Pons (tissue), 1 donor: ENCODE data around the gene ASB15.
"Not testable (repeated sequence)": the region's sequence is repeated elsewhere in the genome, so short reads cannot be mapped to it uniquely, and the experiment has no call there.

Experiments used
- DNase-seq: peaks from one replicate; pipeline ENCODE4 v3.0.0-alpha.2; 2016; ENCODE audit warnings: low spot score

ASB15 gene

GRCh38 chr7:123601530-123601929 lies at the start of gene ASB15:
ASB15 (plus strand) TSS chr7:123601821; CDS start chr7:123614503, 12,682 bp downstream.
- no peak for DNase-seq

DNA sequence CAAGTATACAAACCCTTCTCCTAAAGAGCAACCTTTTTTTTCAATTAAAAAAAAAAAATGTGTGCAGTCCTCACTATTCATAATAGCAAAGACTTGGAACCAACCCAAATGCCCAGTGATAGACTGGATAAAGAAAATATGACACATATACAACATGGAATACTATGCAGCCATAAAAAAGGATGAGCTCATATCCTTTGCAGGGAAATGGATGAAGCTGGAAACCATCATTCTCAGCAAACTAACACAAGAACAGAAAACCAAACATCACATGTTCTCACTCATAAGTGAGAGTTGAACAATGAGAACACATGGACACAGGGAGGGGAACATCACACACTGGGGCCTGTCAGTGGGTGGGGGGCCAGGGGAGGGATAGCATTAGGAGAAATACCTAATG lies 49.5 kb upstream of the ASB15 start:
- not testable (repeated sequence) for DNase-seq

DNA sequence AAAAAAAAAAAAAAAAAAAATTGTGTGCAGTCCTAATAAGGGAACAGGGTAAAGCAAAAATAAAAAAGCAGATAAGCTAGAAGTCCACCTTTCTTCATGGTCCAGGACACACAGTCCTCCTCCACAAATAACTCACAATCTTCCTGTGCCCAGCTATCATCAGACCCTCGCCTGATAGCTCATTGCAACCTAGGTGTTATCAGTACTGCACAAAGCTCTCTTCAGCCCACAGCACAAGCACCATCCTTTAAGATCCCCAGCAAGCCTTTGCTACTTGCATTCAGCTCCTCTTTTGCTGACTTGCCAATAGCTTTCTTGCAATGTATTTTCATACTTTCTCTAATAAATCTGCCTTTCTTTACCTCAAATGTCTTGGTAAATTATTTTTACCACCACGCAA lies 49.0 kb upstream of the ASB15 start:
- no peak for DNase-seq

DNA sequence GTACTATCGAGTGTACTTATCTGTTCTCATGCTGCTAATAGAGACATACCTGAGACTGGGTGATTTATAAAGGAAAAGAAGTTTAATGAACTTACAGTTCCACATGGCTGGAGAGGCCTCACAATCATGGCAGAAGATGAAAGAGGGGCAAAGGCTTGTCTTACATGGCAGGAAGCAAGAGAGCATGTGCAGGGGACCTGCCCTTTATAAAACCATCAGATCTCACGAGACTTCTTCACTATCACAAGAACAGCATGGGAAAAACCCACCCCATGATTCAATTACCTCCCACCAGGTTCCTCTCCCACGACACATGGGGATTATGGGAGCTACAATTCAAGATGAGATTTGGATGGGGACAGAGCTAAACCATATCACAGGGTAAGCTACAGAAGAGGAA lies 48.5 kb upstream of the ASB15 start:
- DNase-seq: no peak

DNA sequence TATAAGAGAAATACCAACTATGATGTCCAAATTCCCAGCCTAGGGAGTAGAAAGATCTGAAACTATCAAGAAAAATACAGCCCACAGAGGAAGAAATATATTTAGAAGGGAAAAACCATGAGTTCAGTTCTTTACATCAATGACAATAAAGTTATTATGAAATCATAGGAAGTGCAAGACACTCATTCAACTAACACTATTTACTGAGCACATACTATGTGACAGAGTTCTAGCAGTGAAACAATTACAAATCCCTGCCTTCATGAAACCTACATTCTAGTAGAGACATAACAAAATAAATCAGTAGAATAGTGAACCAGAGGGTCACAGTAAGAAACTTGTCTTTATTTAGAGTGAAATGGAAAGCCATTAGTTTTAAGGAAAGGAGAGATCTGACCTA lies 46.1 kb upstream of the ASB15 start:
- no peak for DNase-seq

DNA sequence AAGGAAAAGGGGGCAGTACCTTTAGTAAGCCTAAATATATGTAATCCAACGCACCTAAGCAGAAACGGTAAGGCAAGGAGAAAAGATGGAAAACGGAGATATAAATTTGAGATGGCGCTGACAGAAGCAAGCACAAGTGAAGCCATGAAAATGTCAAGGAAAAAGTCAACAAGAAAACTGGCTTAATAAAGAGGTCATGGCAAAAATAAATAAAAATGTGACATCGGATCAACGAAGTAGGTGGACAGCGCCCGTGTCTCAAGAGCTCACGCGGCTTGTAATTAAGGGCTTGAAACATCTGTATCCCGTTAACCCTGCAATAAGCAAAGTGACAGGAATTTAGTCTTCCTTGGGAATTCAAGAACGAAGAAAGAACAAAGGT lies 44.6 kb upstream of the ASB15 start:
- peak; percentile 25 for DNase-seq

- peak; percentile 100 for DNase-seq
These were observed 44.0 kb upstream of the ASB15 start, which contains the start of gene NDUFA5 for GRCh38 chr7:123557398-123558288. NDUFA5 (minus strand) TSS chr7:123557818; CDS start chr7:123557795, 23 bp downstream.

- no peak for DNase-seq
These were observed 43.2 kb upstream of the ASB15 start for GRCh38 chr7:123558289-123558874.

DNA sequence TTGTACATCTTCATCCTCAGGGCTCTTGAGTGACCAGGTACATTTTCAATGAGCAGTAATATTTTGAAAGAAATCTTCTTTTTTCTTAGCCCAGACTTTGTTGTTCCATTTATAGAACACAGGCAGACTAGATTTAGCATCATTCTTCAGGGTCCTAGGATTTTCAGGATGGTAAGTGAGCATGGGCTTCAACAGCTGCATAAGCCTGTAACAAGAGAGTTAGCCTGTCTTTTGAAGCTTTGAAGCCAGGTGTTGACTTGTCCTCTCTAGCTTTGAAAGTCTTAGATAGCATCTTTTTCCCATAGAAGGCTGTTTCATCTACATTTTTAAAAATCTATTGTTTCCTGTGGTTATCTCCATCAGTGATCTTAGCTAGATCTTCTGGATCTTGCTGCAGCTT lies 39.5 kb upstream of the ASB15 start:
- no peak for DNase-seq

DNA sequence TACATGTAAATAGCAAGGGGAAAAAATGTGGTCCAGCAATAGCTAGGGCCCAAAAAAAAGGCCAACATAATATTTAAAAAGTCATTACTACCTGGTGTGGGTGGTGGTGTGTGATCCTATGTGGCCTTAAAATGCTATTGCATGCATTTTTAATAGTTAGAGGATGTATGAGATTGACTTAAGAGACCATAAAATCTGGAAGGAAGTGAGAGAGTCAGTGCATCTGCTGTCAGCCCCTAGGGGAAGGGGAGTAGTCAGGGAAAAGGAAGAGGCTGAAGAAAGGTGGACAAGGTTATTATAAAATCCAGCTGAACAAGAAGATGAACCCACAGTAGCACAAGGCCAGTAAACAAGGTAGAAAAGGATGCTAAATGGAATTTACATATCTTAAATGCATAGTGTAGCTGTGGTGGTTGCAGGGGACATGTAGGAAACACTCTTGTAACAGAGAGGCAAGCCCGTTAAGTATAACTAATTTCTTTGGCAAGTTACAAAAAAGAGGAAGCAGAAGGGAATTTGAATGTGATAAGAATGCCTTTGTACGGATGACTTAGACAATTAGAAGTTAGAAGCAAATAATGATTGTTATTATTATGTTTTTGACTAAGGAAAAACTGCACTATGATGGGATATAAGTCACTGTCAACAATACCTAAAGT lies 32.1 kb upstream of the ASB15 start:
- DNase-seq: no peak

- DNase-seq: no peak
These were observed 31.0 kb upstream of the ASB15 start for GRCh38 chr7:123570390-123571182.

GRCh38 chr7:123571187-123571586 lies 30.4 kb upstream of the ASB15 start:
- DNase-seq: no peak

- DNase-seq: no peak
These were observed 29.9 kb upstream of the ASB15 start for GRCh38 chr7:123571684-123572083.

DNA sequence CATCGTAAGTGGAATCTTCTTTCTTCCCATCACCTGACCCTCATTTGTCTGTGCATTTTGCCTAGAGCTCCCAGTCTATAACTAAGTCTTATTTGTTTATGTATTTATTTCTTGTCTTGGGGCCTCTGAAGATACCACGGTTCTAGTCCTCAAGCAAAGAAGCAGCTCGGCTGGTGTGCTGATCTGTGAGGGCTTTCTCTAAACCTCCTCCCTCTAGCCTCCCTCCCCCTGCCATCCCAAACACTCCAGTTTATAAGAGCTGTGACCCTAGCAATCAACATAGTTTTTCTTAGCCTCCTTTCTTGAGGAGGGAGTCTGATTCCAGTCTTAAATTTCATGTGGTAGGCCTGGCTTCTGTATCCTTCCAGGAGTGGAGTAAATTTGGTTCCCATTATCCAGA lies 28.3 kb upstream of the ASB15 start:
- DNase-seq: no peak

DNA sequence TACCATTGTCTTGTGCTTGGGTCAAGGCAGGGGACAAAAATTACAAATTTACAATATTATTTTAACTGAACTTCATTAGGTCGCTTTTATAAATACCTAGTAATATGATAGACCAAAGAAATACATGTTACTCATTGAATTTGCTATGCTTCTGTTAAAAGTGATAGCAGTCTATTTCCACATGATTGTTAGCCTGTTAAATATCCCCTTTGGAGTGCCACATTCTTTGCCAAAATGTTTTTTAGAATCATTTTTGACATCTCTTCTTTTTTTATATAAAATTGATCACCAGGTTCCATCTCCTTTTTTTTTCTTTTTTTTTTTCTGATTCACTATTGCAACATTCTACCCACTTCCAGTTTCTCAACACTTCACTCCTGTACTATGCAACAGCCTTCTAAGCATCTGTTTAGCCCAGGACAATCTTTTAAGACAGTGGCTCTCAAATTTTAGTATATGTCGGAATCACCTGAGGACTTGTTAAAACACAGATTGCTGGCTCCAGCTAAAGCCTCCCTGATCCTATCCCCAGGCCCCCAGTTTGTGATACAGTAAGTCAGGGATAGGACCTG lies 27.6 kb upstream of the ASB15 start:
- DNase-seq: no peak

GRCh38 chr7:123579416-123579815 lies 22.2 kb upstream of the ASB15 start:
- DNase-seq: no peak

DNA sequence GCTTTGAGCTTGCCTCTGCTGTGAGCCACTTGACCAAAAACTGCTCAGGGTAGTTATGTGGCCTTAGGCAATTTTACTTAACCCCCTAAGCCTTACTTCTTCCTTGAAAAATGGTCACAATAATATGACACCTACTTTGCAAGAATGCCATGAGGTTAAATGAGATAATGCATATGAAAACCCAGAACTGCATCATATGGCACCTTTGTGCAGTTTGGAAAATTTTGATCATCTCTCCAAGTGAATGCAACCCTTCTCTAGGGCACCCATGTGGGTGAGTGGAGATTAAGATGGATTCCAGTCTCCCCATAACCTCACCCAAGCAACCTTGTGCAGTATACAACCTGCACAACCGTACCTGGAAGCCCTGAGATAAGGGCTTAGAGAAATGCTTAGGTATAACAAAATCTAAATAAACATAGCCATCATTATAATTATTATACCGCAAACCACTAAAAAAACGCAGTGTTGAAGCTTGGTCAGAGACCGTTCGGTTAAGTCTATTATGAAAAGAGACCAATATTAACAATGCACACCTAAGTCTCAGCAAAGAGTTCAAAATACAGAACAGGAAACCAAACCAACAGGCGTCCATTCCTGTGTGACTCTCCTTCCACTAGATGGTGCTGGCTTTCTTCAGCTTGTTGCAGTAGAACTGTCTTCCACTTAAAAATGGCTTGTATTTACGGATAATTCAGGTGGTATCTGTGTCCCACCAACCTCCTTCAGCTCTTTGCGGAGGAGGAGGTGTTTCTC lies 21.0 kb upstream of the ASB15 start:
- DNase-seq: peak; percentile 45

GRCh38 chr7:123581162-123581459 lies 20.5 kb upstream of the ASB15 start:
- DNase-seq: no peak

DNA sequence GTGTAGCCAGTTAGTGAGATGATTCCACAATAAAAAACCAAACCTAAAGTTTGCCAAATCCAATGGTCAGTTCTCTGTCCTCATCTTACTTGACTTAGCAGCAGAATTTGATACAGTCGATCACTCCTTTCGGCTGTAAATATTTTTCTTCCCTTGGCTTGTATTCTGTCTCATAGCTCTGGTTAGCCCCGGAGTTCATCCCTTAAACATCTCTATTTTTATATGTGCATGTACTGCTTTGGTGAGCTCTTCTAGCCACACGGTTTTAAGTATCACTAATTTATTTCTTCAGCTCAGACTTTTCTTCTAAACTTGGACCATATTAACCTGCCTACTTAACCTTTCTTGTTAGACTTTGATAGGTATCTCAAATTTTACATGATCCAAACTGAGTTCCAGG lies 17.8 kb upstream of the ASB15 start:
- DNase-seq: no peak

DNA sequence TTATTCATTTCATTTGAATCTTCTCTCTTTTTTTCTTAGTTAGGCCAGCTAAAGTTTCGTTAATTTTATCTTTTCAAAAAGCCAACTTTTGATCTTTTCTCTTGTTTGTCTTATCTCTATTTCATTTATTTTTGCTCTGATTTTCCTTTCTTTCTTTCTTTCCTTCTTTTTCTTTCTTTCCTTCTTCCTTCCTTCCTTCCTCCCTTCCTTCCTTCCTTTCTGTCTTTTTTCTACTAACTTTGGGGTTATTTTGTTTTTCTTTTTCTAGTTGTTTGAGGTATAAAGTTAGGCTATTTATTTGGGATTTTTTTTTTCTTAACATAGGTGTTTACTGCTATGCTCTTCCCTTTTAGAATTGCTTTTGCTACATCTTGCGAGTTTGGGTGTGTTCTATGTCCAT lies 13.2 kb upstream of the ASB15 start:
- no peak for DNase-seq

DNA sequence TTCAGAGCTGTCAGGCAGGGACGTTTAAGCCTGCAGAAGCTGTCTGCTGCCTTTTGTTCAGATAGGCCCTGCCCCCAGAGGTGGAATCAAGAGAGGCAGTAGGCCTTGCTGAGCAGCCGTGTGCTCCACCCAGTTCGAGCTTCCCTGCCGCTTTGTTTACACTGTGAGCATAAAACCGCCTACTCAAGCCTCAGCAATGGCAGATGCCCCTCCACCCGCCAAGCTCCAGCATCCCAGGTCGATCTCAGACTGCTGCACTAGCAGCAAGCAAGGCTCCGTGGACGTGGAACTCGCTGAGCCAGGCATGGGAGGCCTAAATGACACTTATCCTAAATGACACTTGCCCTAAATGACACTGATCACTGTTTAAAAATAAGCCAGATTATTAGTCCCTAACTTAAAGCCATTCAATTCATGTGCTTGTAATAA lies 6.8 kb upstream of the ASB15 start:
- no peak for DNase-seq
